ENCODE data around the gene MRE11.
A peak's percentile ranks its signal among the peaks of the same experiment; 100 is the strongest.

MRE11 gene

GRCh38 chr11:94418123-94418765, 75.4 kb downstream of the MRE11 start:
- TF ChIP-seq ZFX (IDR thresholded peaks at IDR 0.05) (no peak), CTCF (conservative IDR thresholded peaks at IDR 0.05) (no peak)
- no peak overlapping the region for H3K27ac ChIP-seq

- TF ChIP-seq ZFX (IDR thresholded peaks at IDR 0.05) (no peak), CTCF (conservative IDR thresholded peaks at IDR 0.05) (peak; percentile 73)
- H3K27ac ChIP-seq, result no peak overlapping the region
These were observed 76.2 kb downstream of the MRE11 start for GRCh38 chr11:94417386-94417987.

- H3K27ac ChIP-seq, result no peak overlapping the region
- TF ChIP-seq ZFX (IDR thresholded peaks at IDR 0.05) (no peak), CTCF (conservative IDR thresholded peaks at IDR 0.05) (no peak)
These were observed 88.4 kb downstream of the MRE11 start for GRCh38 chr11:94405062-94405833.

- TF ChIP-seq ZFX (IDR thresholded peaks at IDR 0.05) (no peak), CTCF (conservative IDR thresholded peaks at IDR 0.05) (no peak)
- H3K27ac ChIP-seq, result no peak overlapping the region
These were observed 91.3 kb downstream of the MRE11 start for GRCh38 chr11:94402355-94402754.

- no peak overlapping the region for H3K27ac ChIP-seq
- TF ChIP-seq ZFX (IDR thresholded peaks at IDR 0.05), result no peak
- no peak for TF ChIP-seq CTCF (conservative IDR thresholded peaks at IDR 0.05)
These were observed 91.8 kb downstream of the MRE11 start for GRCh38 chr11:94401773-94402265.

- H3K27ac ChIP-seq, result no peak within 1 kb of the TSS
- TF ChIP-seq CTCF (conservative IDR thresholded peaks at IDR 0.05), result no peak
These were observed 92.5 kb downstream of the MRE11 start, which contains the start of gene GPR83 for GRCh38 chr11:94400839-94401772. Gene GPR83 (minus strand): TSS chr11:94401419. CDS start chr11:94401247, 172 bp downstream.

Data from C4-2B (cell line).